GM12878 (cell line): ENCODE data around the gene FGGY. TPM values are rescaled to one million over a fixed set of nuclear protein-coding genes. Genes with fewer than 3 reads are reported as not detected.

Experiments used
- ATAC-seq: fragments of 200-7000 bp; cut with Tn5 transposase; 3 replicates; pipeline ENCODE4 v1.9.1; 2020; ENCODE audit warnings: mild to moderate bottlenecking, moderate library complexity
- BruUV-seq: library from RNA; stranded (reverse); fragments of 400-500 nt; replicated peaks from 2 replicates; lab custom pipeline; 2021; lab: Mats Ljungman, UMichigan
- CTCF ChIA-PET: fragments of 300-600 bp; sonication (Branson Sonifier 250); formaldehyde crosslinking; extraction: SDS; loops from one replicate; lab custom pipeline; 2021; ENCODE audit warnings: inconsistent platforms; lab: Yijun Ruan, JAX
- POLR2A ChIA-PET: fragments of 350-600 bp; formaldehyde crosslinking; extraction: SDS; loops from one replicate; lab custom pipeline; 2021; ENCODE audit warnings: inconsistent platforms; lab: Charles Lee
- RAD21 ChIA-PET: fragments of 300-600 bp; sonication (Branson Sonifier 250); formaldehyde crosslinking; loops from one replicate; lab custom pipeline; 2023; ENCODE audit warnings: antibody characterized with exemption; ENCODE audit not compliant: unreplicated experiment; lab: Charles Lee
- SMC1A ChIA-PET: fragments of 300-600 bp; sonication (Branson Sonifier 250); formaldehyde crosslinking; loops from one replicate; lab custom pipeline; 2023; ENCODE audit not compliant: unreplicated experiment, uncharacterized antibody; lab: Charles Lee
- DNase-seq: peaks from one replicate; pipeline ENCODE4 v3.0.0-alpha.2; 2011; ENCODE audit warnings: low read depth, low spot score
- FAIRE-seq: peaks from 3 replicates; lab custom pipeline; 2011; peaks lifted over from hg19 to GRCh38; lab: Jason Lieb, UNC
- H2AFZ ChIP-seq: 2 replicates; pipeline ENCODE4 v1.6.0; 2011; ENCODE audit warnings: low read depth, low read length, control low read depth; ENCODE audit not compliant: control insufficient read depth
- H3K27ac ChIP-seq: 2 replicates; pipeline ENCODE4 v1.5.1; 2011; ENCODE audit warnings: control low read depth; ENCODE audit not compliant: control insufficient read depth, insufficient read depth
- H3K27me3 ChIP-seq, 2 experiments: replicated peaks in 1 of 2; 2 replicates each; pipeline versions ENCODE4 v1.6.0 to v1.6.1; 2011; ENCODE audit warnings: low read length in 1 of 2; ENCODE audit not compliant: control insufficient read depth in 2 of 2, insufficient read depth in 2 of 2
- H3K36me3 ChIP-seq, 2 experiments: 2 replicates each; pipeline ENCODE4 v1.5.1; 2011; ENCODE audit warnings: low read length in 1 of 2; ENCODE audit not compliant: control insufficient read depth in 2 of 2, insufficient read depth in 2 of 2
- H3K4me1 ChIP-seq: 2 replicates; pipeline ENCODE4 v1.6.1; 2011; ENCODE audit warnings: mild to moderate bottlenecking, low read length, moderate library complexity, mixed read lengths; ENCODE audit not compliant: control insufficient read depth, insufficient read depth
- H3K4me2 ChIP-seq: 2 replicates; pipeline ENCODE4 v1.6.0; 2011; ENCODE audit warnings: control low read depth; ENCODE audit not compliant: control insufficient read depth, insufficient read depth
- H3K4me3 ChIP-seq: fragments of 200-600 bp; sonication (generic); 2 replicates; pipeline ENCODE4 v1.5.1; 2016
- H3K79me2 ChIP-seq: 2 replicates; pipeline ENCODE4 v1.6.0; 2011; ENCODE audit warnings: low read length; ENCODE audit not compliant: control insufficient read depth, insufficient read depth
- H3K9ac ChIP-seq: 2 replicates; pipeline ENCODE4 v1.8.0; 2011; ENCODE audit warnings: low read length, control low read depth, mixed read lengths; ENCODE audit not compliant: control insufficient read depth, insufficient read depth
- H3K9me3 ChIP-seq: replicated peaks from 3 replicates; pipeline ENCODE4 v1.5.1; 2011; ENCODE audit warnings: mild to moderate bottlenecking, low read length; ENCODE audit not compliant: control insufficient read depth, insufficient read depth
- H4K20me1 ChIP-seq: 2 replicates; pipeline ENCODE4 v1.6.0; 2011; ENCODE audit not compliant: control insufficient read depth, insufficient read depth
- FOXK2 ChIP-seq: fragments of 450-650 bp; IDR thresholded peaks from 2 replicates; pipeline ENCODE4 v1.6.1; 2017; ENCODE audit warnings: mild to moderate bottlenecking, moderate library complexity
- MYC ChIP-seq: IDR thresholded peaks from 2 replicates; pipeline ENCODE4 v1.6.1; 2011; ENCODE audit warnings: mild to moderate bottlenecking, low read length, moderate library complexity, inconsistent platforms; ENCODE audit not compliant: insufficient read depth, insufficient replicate concordance, insufficient read length, severe bottlenecking
- SIN3A ChIP-seq: IDR thresholded peaks from 2 replicates; pipeline ENCODE4 v1.6.1; 2012; ENCODE audit warnings: low read depth, low read length, improper control_type of control experiment
- SPI1 ChIP-seq: IDR thresholded peaks from 2 replicates; pipeline ENCODE4 v1.6.1; 2011; ENCODE audit warnings: low read depth, mild to moderate bottlenecking, low read length, moderate library complexity, borderline replicate concordance; ENCODE audit not compliant: insufficient read depth
- SREBF1 ChIP-seq: IDR thresholded peaks from 2 replicates; pipeline ENCODE4 v1.6.1; 2012; ENCODE audit warnings: mild to moderate bottlenecking, low read length
- SREBF2 ChIP-seq: IDR thresholded peaks from 2 replicates; pipeline ENCODE4 v1.6.1; 2012; ENCODE audit warnings: mild to moderate bottlenecking, low read length
- in situ Hi-C: fragments of 300-500 bp; cut with MboI; formaldehyde crosslinking; loops from 9 replicates; pipeline ENCODE4 v1.14.3; 2018; ENCODE audit warnings: mixed read lengths
- intact Hi-C: fragments of 100-400 bp; cut with micrococcal nuclease; formaldehyde crosslinking; loops from one replicate; pipeline ENCODE4 v1.14.2; 2022; ENCODE audit not compliant: unreplicated experiment
- polyA plus RNA-seq, 11 experiments: library from polyadenylated mRNA; depleted of rRNA in 4 of 11; unstranded in 6 of 11; stranded (reverse) in 5 of 11; fragments of >200 nt; fragmentation: Nextera tagmentation in 4 of 11; fragmentation: Illumina TruSeq in 1 of 11; extraction: Ambion mirVana in 4 of 11; extraction: Trizol in 1 of 11; gene quantifications; 1 replicate in 1 of 11; 2 replicates in 10 of 11; pipeline versions ENCODE4 v1.2.1 to v1.2.3, GENCODE V29; 2011 to 2016; ENCODE audit warnings: inconsistent platforms in 2 of 11, missing spikeins in 2 of 11, low read depth in 1 of 11
- total RNA-seq, 4 experiments: library from RNA; depleted of rRNA in 3 of 4; stranded (reverse); fragments of >200 nt in 3 of 4; fragmentation: Illumina TruSeq in 1 of 4; extraction: Trizol in 1 of 4; gene quantifications; 2 replicates each; pipeline versions ENCODE4 v1.2.1 to v1.2.3, GENCODE V29; 2013 to 2021
- TF ChIP-seq, protein P1 (sequence below): IDR thresholded peaks from 2 replicates; pipeline ENCODE4 v1.6.1; 2011; ENCODE audit warnings: low read depth, mild to moderate bottlenecking, low read length, moderate library complexity, borderline replicate concordance; ENCODE audit errors: extremely low read depth
- TF ChIP-seq, protein P2 (sequence below): IDR thresholded peaks from 2 replicates; pipeline ENCODE4 v1.6.1; 2012; ENCODE audit warnings: low read depth, low read length, improper control_type of control experiment

Gene FGGY
- total and polyA plus RNA-seq, 10 of the 15 experiments (the other 5 are each of a cell fraction or from before 2014, with no cell fraction given): 6.2 to 11.9 (median 7.5) TPM

DNA sequence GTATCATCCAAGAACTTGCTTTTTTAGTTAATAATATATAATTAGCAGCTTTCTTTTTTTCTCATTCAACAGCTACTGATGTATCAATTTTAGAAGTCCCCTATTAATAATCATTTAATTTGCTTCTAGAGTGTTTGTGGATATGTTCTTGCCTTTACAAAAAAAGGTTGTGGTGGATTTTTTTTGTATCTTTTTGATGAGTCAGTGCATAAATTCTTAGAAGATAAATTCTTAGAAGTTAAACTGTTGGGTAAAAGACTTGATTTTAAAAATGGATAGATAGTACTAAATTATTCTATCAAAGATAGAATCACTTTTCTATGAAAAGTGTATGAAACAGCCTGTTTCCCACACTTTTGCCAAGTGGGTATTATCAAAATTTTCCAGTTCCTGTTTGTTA lies 11.9 kb downstream of the FGGY start:
- Histone ChIP-seq H4K20me1 (no peaks in the 10 kb centered on the region), H3K4me2 (no peak overlapping the region), H3K9ac (no peak overlapping the region), H3K27ac (no peak overlapping the region), H3K9me3 (peaks cover 1% of the 10 kb centered on the region; the same call in 2 of the 3 replicates), H2AFZ (no peak overlapping the region), H3K36me3 (no peaks in the 10 kb centered on the region), H3K79me2 (no peaks in the 10 kb centered on the region), H3K4me3 (no peak overlapping the region), H3K27me3 (no peaks in the 10 kb centered on the region), H3K4me1 (no peaks in the 10 kb centered on the region)
- no peak for ATAC-seq
- intact Hi-C loops (no loop called here), in situ Hi-C loops (no loop called here)
- POLR2A ChIA-PET: no interaction called here
- RAD21 ChIA-PET: no interaction called here
- DNase-seq: no peak
- SMC1A ChIA-PET: interaction anchor here (0.6 to 2.5 kb wide), 6 partner anchors 8 to 527 kb away, joined by 3 to 9 read pairs (median 3); no protein-coding TSS in a partner anchor
- CTCF ChIA-PET: interaction anchor here (0.5 kb wide), 1 partner anchor 501 kb away, joined by 5 read pairs; no protein-coding TSS in a partner anchor
- TF ChIP-seq SREBF1 (no peak), MYC (no peak), SIN3A (no peak), FOXK2 (no peak), SPI1 (no peak), SREBF2 (no peak)
- TF ChIP-seq, protein P1, sequence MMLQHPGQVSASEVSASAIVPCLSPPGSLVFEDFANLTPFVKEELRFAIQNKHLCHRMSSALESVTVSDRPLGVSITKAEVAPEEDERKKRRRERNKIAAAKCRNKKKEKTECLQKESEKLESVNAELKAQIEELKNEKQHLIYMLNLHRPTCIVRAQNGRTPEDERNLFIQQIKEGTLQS: no peak
- TF ChIP-seq, protein P2, sequence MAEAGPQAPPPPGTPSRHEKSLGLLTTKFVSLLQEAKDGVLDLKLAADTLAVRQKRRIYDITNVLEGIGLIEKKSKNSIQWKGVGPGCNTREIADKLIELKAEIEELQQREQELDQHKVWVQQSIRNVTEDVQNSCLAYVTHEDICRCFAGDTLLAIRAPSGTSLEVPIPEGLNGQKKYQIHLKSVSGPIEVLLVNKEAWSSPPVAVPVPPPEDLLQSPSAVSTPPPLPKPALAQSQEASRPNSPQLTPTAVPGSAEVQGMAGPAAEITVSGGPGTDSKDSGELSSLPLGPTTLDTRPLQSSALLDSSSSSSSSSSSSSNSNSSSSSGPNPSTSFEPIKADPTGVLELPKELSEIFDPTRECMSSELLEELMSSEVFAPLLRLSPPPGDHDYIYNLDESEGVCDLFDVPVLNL: no peak
- no peak for FAIRE-seq
- no TSS peak for BruUV-seq
